Suppressor macrophage (primary cell): Measurements from ENCODE around the gene SELENOT.

Experiments
- DNase-seq, 4 experiments: peaks; one replicate each; pipeline ENCODE4 v3.0.0-alpha.2; 2020 to 2022

Gene SELENOT

GRCh38 chr3:150663461-150663860 is 60.3 kb downstream of the SELENOT start:
- no peak for DNase-seq

GRCh38 chr3:150666167-150666566 is 63.0 kb downstream of the SELENOT start:
- no peak for DNase-seq

DNA sequence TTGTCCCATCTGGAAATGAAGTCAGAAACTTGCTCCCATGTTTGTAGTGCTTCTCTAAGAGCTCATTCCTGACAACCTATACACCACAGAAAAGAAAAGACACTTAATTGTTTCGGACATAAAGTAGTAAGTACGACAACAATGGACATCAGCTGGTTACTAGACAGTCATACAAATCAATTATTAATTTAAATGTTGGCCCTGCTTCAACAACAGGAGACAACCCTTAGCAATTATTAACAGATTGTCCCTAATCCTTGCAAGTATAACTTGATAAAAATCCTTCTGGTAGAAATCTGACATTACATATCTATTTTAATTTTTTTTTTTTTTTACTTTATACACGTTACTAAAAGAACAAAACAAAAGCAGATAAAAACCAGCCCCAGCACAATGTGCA is 70.8 kb downstream of the SELENOT start:
- DNase-seq = no peak

DNA sequence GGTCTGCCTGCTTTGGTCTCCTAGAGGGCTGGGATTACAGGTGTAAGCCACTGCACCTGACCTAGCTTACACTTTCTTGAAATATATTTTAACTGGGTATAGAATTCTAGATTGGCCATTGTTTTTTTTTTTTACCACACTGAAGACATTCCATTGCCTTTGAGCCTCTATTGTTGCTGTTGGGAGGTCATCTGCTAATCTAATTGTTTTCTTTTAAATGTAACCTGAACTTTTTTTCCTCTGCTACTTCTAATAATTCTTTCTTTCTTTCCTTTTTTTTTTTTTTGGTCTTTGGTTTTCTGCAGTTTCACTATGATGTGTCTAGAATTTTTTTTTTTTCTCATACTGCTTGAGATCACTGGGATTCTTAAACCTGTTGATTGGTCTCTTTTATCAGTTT is 72.5 kb downstream of the SELENOT start:
- no peak for DNase-seq
